NK-92 treated with Interleukin-12 subunit alpha and Interleukin-12 subunit beta, amount 100 ng/mL, for 24 hours (cell line): Measurements from ENCODE around the gene BACH2.
"Not testable (repeated sequence)": the region's sequence is repeated elsewhere in the genome, so short reads cannot be mapped to it uniquely, and the experiment has no call there.

Source experiments
- DNase-seq: peaks from one replicate; lab custom pipeline; 2025; lab: John Stamatoyannopoulos, UW

The BACH2 gene

GRCh38 chr6:89993411-89993810, 303.2 kb downstream of the BACH2 start:
- no peak for DNase-seq

GRCh38 chr6:89992818-89993217, 303.8 kb downstream of the BACH2 start:
- no peak for DNase-seq

GRCh38 chr6:89989742-89990141, 306.9 kb downstream of the BACH2 start:
- DNase-seq, result no peak

DNA sequence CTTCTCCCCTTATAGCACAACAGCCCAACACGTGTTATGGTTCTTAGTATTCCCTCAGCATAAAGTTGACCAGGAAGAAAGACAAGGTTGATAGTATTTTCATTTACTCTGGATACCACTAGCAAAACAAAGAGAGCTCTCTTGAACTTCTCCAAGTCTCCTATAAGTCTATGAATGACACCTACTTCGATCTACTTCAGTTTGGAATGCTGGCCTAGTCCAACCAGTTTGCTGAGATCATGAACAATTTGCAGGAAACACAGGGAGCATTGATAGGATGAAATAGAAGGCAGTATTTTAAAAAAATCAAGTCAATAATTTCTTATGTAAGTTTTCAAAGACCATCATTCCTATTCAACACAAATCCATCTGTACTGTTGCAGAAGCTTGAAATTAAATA, 308.8 kb downstream of the BACH2 start:
- DNase-seq, result no peak

DNA sequence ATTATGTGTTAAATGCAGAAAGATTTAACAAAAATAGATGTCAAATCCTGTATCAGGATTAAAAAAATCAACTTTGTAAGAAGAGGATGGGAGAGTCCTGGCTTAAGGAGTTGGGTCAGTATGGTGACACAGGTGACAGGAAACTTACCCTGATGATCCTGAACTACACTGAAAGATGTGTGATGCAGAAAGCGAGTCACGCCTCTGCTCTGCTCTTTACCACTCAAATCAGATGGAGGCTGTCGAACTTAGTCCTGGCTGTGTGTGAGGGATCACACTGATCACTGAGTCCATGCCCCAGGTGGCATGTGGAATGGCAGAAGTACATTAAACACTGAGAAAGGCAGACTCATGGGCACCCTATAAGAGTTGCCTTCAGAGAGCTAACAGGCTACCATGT, 309.5 kb downstream of the BACH2 start:
- no peak for DNase-seq

DNA sequence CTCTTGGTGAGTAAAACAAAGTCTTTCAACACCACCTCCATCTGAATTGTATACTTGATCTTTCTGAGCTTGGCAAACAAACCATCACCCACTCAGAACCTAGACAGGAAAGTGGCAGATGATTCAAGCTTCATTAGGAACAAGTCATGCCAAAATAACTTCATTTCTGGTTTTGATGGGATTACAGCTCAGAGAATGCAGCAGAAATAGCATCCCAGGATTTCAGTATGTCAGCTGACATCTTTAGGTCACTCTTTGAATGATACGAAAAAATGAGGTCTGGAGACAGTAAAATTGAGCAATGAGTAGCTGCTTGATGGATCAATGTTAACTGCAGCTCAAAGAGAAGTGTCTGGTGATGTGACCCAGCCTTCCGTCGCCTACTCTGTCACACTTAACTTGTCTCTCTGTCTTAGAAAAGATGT, 310.0 kb downstream of the BACH2 start:
- DNase-seq, result no peak

- DNase-seq, result no peak
Observed at GRCh38 chr6:89985751-89986493, 310.7 kb downstream of the BACH2 start.

DNA sequence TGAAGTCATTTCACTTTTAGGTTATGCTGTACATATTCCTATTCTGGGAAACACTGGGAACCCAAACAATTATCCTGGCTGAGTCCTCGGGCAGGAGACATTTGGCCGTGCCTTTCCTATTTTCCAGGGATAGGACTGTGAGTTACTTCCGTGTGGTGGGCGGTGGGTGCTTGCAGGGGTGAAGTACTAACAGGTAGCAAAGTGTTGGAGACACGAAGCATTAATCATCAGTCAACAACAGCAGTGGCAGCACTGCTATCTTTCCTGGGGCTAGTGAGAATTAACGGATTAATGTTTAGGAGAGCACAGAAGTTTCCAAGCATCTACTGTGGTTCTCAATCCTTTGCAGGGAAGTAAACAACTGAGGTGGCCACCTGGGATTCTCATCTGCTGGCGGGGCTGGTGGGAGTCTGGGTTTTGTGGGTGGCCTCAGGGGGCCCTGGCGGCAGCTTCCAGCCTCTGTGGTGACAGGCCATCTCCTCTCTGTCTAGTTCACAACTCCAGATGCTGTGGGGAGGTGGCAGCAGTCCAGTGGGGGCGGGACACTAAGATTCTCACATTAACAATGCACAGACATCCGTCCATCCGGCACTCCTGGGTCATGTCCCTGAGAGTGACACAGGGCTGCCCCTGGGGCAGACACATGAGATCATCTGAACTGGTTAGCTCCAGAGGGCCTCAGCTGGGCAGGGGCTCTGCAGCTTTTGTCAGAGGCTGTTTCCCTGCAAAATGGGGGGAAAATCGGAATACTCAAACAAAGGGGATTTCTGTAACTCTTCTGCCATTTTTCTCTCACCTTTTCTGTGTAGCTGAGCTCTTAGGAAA, 311.5 kb downstream of the BACH2 start:
- DNase-seq, result no peak

GRCh38 chr6:89980353-89980752, 316.3 kb downstream of the BACH2 start:
- DNase-seq, result no peak

- DNase-seq, result no peak
Observed at GRCh38 chr6:89979481-89980119, 317.0 kb downstream of the BACH2 start.

DNA sequence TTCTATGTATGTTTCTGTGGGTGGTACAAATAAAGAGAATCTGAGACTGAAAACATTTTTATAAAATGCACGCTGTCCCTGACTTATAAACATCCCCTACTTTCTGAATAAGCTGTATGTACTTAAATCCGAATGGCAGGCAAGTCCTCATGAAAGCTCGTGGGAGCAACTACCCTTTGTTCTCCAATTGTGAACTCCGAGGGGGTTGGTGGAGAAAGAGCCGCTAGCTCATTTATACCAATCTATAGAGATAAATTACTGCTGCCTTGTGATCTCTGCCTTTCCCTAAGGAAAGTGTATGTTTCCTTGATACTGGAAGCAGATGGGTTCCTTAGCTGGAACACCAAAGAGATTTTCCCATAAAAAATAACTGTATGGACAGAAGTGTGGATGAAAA, 317.9 kb downstream of the BACH2 start:
- DNase-seq, result no peak

GRCh38 chr6:89977808-89978748, 318.6 kb downstream of the BACH2 start:
- DNase-seq, result no peak

GRCh38 chr6:89976694-89977020, 320.0 kb downstream of the BACH2 start:
- no peak for DNase-seq

DNA sequence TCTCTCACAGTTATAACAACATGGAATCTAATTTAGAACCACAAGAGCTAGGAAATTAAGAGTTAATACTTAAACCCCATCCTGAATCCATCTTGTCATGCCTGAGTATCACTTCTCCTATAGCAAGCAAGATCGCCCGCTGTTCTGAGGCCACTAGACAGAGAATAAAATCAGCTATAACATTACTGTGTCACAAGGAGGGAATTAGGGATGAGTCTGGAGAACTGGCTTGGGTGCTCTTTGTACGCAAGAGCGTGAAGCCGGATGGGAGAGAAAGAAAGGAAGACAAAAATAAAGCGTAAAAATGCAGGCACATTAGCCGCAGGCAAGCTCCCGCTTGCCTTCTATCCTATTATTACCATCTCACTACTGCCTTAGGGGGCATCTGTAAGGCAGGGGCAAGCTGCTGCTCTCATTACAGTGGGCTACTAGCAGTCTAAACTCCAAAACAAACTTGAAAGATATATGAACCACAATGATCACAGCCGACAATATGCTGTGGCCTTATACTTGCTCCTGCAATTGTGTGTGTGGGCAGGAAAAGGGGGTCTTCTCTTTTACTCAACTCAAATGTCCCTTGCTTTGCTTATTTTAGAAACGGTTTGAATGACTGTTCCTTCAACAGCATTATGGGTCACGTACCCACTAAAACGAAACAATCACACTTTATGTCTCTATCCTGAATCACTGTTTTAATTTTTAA, 320.5 kb downstream of the BACH2 start:
- no peak for DNase-seq

- DNase-seq, result no peak
Observed at GRCh38 chr6:89975366-89975765, 321.3 kb downstream of the BACH2 start.

DNA sequence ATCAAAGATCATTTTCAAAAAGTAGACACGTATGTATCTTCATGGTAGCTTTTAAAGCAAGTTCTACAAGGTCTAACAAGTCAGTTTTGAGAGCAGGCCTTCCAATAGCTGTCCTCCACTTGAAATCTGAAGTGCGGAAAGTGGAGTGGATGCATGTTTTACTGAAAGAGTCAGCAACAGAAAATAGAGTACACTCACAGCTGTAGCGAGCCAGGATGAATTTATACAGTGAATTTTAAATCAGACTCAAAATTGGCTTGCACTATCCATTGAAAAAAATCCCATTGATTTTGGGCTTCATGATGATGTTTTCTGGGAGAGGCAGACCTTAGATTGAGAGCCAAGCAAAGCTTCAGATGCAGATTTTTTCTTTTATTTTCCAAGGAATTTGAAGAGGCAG, 321.8 kb downstream of the BACH2 start:
- no peak for DNase-seq

GRCh38 chr6:89972025-89972381, 324.6 kb downstream of the BACH2 start:
- DNase-seq, result no peak

- DNase-seq, result not testable (repeated sequence)
Observed at GRCh38 chr6:89971338-89972024, 325.2 kb downstream of the BACH2 start.

- no peak for DNase-seq
Observed at GRCh38 chr6:89970609-89971337, 325.9 kb downstream of the BACH2 start.

GRCh38 chr6:89970072-89970471, 326.6 kb downstream of the BACH2 start:
- DNase-seq, result no peak
